Bronchial epithelial cell (primary cell): Measurements from ENCODE around the gene PPP1R7. TPM values are rescaled to one million over a fixed set of nuclear protein-coding genes. Genes with fewer than 3 reads are reported as not detected.

Experiments
- DNase-seq: peaks from one replicate; pipeline ENCODE4 v3.0.0-alpha.2; 2010; ENCODE audit warnings: low read depth
- FAIRE-seq: peaks from 2 replicates; lab custom pipeline; 2011; peaks lifted over from hg19 to GRCh38; lab: Jason Lieb, UNC
- H3K27me3 ChIP-seq: 2 replicates; pipeline ENCODE4 v1.5.1; 2011; ENCODE audit warnings: low read length; ENCODE audit not compliant: control insufficient read depth, insufficient read depth
- H3K36me3 ChIP-seq: 2 replicates; pipeline ENCODE4 v1.5.1; 2011; ENCODE audit warnings: low read length; ENCODE audit not compliant: control insufficient read depth, insufficient read depth
- H3K4me3 ChIP-seq: 2 replicates; pipeline ENCODE4 v1.5.1; 2011; ENCODE audit warnings: mild to moderate bottlenecking, low read depth, low read length, control low read depth
- total RNA-seq: library from RNA; depleted of rRNA; stranded (reverse); fragments of >200 nt; gene quantifications from 2 replicates; pipeline ENCODE4 v1.2.1, GENCODE V29; 2014
- TF ChIP-seq, protein P1 (sequence below): IDR thresholded peaks from 2 replicates; pipeline ENCODE4 v1.5.1; 2011; ENCODE audit warnings: mild to moderate bottlenecking, moderate library complexity, low read length, control low read depth, inconsistent platforms; ENCODE audit not compliant: insufficient read depth, severe bottlenecking

PPP1R7 gene
- total RNA-seq, 1 donor from 2014 or later, result 32.4 TPM

DNA sequence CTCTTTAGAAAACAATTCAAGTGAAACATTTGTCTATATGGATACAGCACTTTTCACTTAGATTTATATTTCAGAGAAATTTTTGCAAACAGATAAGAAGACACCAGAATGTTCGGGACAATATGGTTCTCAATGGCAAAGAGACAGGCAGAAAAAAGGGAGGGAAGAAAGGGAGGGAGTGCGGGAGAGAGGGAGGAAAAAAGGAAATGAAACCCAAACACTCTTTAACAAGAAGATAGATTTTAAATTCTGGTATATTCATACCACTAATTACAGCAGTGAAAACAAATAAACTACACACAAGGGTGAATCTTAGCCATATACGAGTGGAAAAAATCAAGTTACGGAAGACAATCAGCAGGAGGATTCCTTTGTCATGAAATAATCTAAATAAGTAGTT is 4.0 kb upstream of the PPP1R7 start:
- FAIRE-seq (no peak), DNase-seq (no peak)
- H3K27me3 ChIP-seq, result no peaks in the 10 kb centered on the region
- TF ChIP-seq, protein P1, sequence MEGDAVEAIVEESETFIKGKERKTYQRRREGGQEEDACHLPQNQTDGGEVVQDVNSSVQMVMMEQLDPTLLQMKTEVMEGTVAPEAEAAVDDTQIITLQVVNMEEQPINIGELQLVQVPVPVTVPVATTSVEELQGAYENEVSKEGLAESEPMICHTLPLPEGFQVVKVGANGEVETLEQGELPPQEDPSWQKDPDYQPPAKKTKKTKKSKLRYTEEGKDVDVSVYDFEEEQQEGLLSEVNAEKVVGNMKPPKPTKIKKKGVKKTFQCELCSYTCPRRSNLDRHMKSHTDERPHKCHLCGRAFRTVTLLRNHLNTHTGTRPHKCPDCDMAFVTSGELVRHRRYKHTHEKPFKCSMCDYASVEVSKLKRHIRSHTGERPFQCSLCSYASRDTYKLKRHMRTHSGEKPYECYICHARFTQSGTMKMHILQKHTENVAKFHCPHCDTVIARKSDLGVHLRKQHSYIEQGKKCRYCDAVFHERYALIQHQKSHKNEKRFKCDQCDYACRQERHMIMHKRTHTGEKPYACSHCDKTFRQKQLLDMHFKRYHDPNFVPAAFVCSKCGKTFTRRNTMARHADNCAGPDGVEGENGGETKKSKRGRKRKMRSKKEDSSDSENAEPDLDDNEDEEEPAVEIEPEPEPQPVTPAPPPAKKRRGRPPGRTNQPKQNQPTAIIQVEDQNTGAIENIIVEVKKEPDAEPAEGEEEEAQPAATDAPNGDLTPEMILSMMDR, result no peak
- H3K4me3 ChIP-seq, result no peak overlapping the region
- no peaks in the 10 kb centered on the region for H3K36me3 ChIP-seq

DNA sequence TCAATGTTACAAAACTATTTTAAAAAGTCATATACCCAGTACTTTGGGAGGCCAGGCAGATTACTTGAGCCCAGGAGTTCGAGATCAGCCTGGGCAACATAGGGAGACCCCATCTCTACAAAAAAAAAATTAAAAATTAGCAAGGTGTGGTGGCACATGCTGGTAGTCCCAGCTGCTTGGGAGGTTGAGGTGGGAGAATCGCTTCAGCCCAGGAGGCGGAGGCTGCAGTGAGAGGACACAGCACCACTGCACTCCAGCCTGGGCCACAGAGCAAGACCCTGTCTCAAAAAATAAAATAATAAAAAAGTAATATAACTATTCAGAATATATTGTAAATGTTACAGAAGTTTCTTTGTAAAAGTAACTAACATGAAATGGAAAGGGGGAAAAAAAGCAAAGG is 2.9 kb upstream of the PPP1R7 start:
- Histone ChIP-seq H3K4me3 (no peak overlapping the region), H3K27me3 (no peaks in the 10 kb centered on the region), H3K36me3 (no peaks in the 10 kb centered on the region)
- FAIRE-seq (no peak), DNase-seq (no peak)
- TF ChIP-seq, protein P1, result no peak

DNA sequence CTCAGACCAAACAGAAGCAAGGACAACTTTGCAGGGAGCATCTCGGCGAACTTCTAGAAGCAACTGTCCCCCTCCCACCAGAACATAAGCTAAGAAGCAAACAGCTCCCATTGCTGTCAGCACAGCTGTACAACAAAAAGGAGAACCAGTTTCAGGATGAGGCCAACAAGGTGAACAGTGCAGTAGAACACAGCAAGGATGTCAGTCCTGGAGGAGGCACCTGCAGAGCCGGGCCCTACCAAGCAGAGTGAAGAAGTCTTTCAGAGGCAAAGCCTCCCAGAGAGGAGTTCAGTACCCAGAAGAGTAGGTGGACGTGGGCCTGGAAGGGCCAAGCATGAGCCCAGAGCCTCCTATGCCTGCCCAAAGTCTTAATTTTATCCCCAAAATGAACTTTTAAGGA is 2.0 kb upstream of the PPP1R7 start:
- H3K36me3 ChIP-seq, result no peaks in the 10 kb centered on the region
- FAIRE-seq (no peak), DNase-seq (no peak)
- TF ChIP-seq, protein P1, result no peak
- no peaks in the 10 kb centered on the region for H3K27me3 ChIP-seq
- no peak overlapping the region for H3K4me3 ChIP-seq

DNA sequence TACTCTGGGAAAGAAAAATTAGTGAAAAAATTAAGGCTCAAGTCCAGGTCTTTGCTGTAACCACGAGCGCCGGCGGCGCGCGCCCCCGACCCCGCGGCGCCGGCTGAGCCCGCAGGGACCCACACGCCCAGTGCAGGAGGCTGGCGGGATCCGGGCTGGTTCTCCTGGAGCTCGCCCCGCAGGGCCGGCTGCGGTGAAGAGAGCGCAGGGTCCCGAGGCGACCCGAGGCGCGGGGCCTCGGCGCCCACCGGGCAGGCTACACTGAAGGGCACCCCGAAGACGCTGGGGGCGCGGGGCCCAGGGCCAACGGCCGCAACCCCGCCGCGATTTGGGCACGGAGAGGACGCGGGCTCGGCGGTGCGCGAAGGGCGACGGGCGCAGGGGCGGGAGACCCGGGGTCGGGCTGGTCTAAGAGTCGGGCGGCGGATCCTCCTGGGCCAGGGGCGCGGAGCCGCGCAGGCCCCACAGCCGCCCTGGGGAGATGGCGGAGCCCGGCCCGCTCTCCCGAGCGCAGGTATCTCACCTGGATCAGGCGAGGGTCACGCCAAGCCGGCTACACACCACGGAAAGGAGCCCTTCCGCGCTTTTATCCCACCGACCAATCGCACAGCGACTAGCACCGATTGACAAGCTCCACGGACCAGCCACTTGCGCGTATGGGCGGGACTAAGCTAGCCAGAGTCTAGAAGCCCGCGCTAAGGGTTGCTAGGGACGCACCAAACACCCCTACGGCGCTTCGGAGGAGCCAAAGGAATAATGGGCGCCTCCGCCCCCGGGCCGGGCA is 1.2 kb upstream of the PPP1R7 start, which contains the start of gene PASK:
TSS of gene PASK (minus strand) at position 582 of the 784 bp plus-strand sequence. CDS start 6,440 bp downstream, outside the sequence.
- DNase-seq, result peak; percentile 95
- TF ChIP-seq, protein P1, result no peak
- Histone ChIP-seq H3K4me3 (peak within 1 kb of the TSS; percentile 62), H3K27me3 (no peaks in the 10 kb centered on the region), H3K36me3 (peaks cover 1% of the 10 kb centered on the region)
- FAIRE-seq, result no peak

DNA sequence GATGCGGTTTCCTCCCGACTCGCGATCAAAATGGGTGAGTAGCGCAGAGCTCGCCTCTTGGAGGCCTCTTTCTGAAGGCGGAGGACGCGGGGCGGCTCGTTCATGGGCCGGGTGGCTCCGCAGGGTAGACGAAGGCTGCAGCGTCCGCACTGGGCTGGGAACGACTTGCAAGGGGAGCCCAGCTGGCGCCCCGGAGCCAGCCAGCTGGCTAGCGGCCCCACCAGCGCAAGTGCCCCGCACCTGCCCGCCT is 667 bp upstream of the PPP1R7 start:
- Histone ChIP-seq H3K4me3 (peak overlapping the region; percentile 62), H3K27me3 (no peaks in the 10 kb centered on the region), H3K36me3 (peaks cover 1% of the 10 kb centered on the region)
- no peak for DNase-seq
- FAIRE-seq, result no peak
- TF ChIP-seq, protein P1, result no peak
